Osteocyte (in vitro differentiated cells): Measurements from ENCODE around the gene HADHA. TPM values are rescaled to one million over a fixed set of nuclear protein-coding genes. Genes with fewer than 3 reads are reported as not detected.

Experiments used
- DNase-seq: peaks from one replicate; pipeline ENCODE4 v3.0.0; 2021; ENCODE audit warnings: mixed read lengths; ENCODE audit not compliant: unreplicated experiment; ENCODE audit errors: extremely low spot score
- H3K27ac Mint-ChIP-seq: one replicate; pipeline ENCODE4 v1.8.0; 2021; ENCODE audit warnings: mild to moderate bottlenecking, mixed read lengths; ENCODE audit not compliant: unreplicated experiment
- H3K27me3 Mint-ChIP-seq: one replicate; pipeline ENCODE4 v1.8.0; 2021; ENCODE audit warnings: mixed read lengths; ENCODE audit not compliant: unreplicated experiment
- H3K36me3 Mint-ChIP-seq: one replicate; pipeline ENCODE4 v1.8.0; 2021; ENCODE audit warnings: mixed read lengths; ENCODE audit not compliant: unreplicated experiment
- H3K4me1 Mint-ChIP-seq: one replicate; pipeline ENCODE4 v1.8.0; 2021; ENCODE audit warnings: mixed read lengths; ENCODE audit not compliant: unreplicated experiment
- H3K4me3 Mint-ChIP-seq: one replicate; pipeline ENCODE4 v1.8.0; 2021; ENCODE audit warnings: mild to moderate bottlenecking, moderate library complexity, mixed read lengths; ENCODE audit not compliant: unreplicated experiment
- H3K9me3 Mint-ChIP-seq: one replicate; pipeline ENCODE4 v1.8.0; 2021; ENCODE audit warnings: mixed read lengths; ENCODE audit not compliant: unreplicated experiment
- long read RNA-seq: library from polyadenylated mRNA; unstranded; transcript quantifications from one replicate; pipeline ENCODE4 v2.0.0, GENCODE V29; 2021
- total RNA-seq: library from RNA; stranded (reverse); gene quantifications from 2 replicates; pipeline ENCODE4 v1.2.1, GENCODE V29; 2021
- TF ChIP-seq, protein P1 (sequence below): fragments of 200-600 bp; sonication (generic); IDR thresholded peaks from 2 replicates; pipeline ENCODE4 v1.5.0; 2021; ENCODE audit warnings: antibody characterized with exemption, mild to moderate bottlenecking, moderate library complexity

HADHA gene
- 114 and 124 TPM in 2 replicates for total RNA-seq
- long read RNA-seq, transcript HADHA-204 (19 exons, 2,982 nt) = minor isoform, 16 of 2,182 reads
- long read RNA-seq, transcript HADHA-201 (20 exons, 3,037 nt) = major isoform, 1,992 of 2,182 reads
- long read RNA-seq, transcript HADHA-211 (19 exons, 2,158 nt) = minor isoform, 8 of 2,182 reads
- long read RNA-seq, partial matches to known transcripts = 100 of 2,182 reads
- long read RNA-seq, other reads (novel, unspliced or antisense) = 62 of 2,182 reads

DNA sequence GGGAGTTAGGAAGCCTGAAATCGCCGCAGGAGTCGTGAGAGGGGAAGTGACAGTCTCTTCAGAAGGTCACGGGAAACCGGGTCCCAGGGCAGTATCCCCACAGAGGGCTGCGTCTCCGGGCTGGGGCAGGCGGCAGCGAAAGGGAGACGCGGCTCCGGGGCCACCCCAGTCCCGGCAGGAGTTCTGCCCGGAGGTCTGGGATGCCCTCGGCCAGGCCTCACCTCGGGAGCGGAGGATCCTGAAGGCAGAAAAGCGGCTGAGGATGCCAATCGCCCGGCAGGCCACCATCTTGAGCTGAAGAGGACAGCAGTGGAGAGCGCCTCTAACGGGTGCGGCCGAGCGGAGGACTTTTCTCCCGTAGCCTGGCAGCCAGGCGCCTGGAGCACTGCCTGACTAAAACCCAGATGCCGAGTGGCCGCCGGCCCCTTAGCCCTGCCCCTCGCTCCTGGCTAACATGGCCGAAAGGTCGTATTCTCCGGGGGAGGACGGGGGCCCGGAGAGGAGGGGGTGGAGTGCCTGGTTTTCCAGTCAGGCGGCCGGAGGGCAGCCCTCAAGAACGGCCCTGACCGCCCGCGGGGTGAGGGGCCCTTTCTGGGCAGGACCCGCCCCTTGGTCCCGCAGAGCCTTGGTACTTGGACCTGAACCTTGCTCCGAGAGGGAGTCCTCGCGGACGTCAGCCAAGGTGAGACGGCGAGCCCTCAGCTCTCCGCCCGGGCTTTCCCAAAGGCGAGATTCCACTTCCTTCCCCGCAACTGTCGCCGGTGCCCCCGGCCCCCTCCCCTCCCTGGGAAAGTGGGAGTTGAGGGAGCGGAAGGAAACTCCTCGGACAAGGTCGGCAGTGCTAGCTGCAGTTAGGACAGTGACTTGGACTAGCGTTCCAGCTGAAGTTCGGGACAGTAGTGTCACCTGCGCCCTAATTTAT lies at the start of gene HADHA, which contains the start of gene HADHB:
Gene HADHA, minus strand, starts transcription at position 324 of the 922 bp plus-strand sequence. Its CDS starts 36 bp downstream, at position 288.
Gene HADHB, plus strand, starts transcription at position 631 of the 922 bp plus-strand sequence. CDS start 9,316 bp downstream, outside the sequence.
- TF ChIP-seq, protein P1, sequence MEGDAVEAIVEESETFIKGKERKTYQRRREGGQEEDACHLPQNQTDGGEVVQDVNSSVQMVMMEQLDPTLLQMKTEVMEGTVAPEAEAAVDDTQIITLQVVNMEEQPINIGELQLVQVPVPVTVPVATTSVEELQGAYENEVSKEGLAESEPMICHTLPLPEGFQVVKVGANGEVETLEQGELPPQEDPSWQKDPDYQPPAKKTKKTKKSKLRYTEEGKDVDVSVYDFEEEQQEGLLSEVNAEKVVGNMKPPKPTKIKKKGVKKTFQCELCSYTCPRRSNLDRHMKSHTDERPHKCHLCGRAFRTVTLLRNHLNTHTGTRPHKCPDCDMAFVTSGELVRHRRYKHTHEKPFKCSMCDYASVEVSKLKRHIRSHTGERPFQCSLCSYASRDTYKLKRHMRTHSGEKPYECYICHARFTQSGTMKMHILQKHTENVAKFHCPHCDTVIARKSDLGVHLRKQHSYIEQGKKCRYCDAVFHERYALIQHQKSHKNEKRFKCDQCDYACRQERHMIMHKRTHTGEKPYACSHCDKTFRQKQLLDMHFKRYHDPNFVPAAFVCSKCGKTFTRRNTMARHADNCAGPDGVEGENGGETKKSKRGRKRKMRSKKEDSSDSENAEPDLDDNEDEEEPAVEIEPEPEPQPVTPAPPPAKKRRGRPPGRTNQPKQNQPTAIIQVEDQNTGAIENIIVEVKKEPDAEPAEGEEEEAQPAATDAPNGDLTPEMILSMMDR = peak; percentile 30
- Mint-ChIP-seq H3K27me3 (no peaks in the 10 kb centered on the region), H3K27ac (peak within 1 kb of the TSS; percentile 100), H3K9me3 (no peaks in the 10 kb centered on the region), H3K4me3 (peak within 1 kb of the TSS; percentile 100), H3K4me1 (peaks cover 42% of the 10 kb centered on the region), H3K36me3 (no peaks in the 10 kb centered on the region)
- DNase-seq = peak; percentile 95

DNA sequence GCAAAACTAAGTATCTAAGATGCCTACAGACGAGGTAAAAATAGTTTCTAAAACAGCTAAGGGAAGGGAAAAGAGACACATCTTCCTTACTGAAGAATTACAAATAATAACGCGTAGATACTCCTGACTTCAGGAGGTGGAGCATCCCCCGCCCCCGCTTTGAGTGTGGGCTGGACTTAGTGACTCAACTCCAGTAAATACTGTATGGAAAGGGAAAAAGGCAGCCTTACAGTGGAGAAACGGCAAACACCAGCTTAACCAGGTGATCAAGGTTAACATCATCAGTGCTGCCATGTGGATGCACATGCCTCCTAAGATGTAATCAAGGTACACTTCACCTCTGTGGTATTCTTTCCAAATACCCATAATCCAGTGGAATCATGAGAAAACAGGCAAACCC lies 48.2 kb upstream of the HADHA start:
- no peak overlapping the region for H3K27ac Mint-ChIP-seq
- H3K4me3 Mint-ChIP-seq = no peak overlapping the region
- TF ChIP-seq, protein P1 = no peak
- no peaks in the 10 kb centered on the region for H3K4me1 Mint-ChIP-seq
- no peaks in the 10 kb centered on the region for H3K27me3 Mint-ChIP-seq
- no peaks in the 10 kb centered on the region for H3K9me3 Mint-ChIP-seq
- peaks cover 7% of the 10 kb centered on the region for H3K36me3 Mint-ChIP-seq
- no peak for DNase-seq

DNA sequence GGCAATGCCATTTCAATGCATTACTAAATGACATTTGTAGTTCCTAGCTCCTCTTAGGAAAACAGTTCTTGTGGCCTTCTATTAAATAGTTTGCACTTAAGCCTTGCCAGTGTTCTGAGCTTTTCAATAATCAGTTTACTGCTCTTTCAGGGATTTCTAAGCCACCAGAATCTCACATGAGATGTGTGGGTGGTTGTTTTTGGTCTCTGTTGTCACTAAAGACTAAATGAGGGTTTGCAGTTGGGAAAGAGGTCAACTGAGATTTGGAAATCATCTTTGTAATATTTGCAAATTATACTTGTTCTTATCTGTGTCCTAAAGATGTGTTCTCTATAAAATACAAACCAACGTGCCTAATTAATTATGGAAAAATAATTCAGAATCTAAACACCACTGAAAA lies 45.6 kb upstream of the HADHA start:
- TF ChIP-seq, protein P1 = no peak
- Mint-ChIP-seq H3K27ac (no peak overlapping the region), H3K4me1 (no peaks in the 10 kb centered on the region), H3K27me3 (no peaks in the 10 kb centered on the region), H3K36me3 (peaks cover 16% of the 10 kb centered on the region), H3K9me3 (no peaks in the 10 kb centered on the region), H3K4me3 (no peak overlapping the region)
- no peak for DNase-seq

DNA sequence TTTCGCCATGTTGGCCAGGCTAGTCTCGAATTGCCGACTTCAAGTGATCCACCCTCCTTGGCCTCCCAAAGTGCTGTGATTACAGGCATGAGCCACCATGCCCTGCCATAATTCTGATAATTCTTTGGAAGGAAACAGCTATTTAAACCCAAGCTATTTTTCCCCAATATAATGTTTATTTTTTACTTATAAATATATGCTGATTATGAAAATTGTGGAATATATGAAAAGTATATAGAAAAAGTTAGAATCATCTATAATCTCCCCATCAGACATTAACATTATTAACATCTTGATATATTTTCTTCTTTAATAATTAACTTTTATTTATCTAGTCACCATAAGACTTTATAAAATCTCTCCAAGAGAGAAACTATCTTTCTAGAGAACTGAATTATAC lies 41.5 kb upstream of the HADHA start:
- Mint-ChIP-seq H3K9me3 (no peaks in the 10 kb centered on the region), H3K27ac (no peak overlapping the region), H3K27me3 (no peaks in the 10 kb centered on the region), H3K36me3 (peaks cover 40% of the 10 kb centered on the region), H3K4me1 (no peaks in the 10 kb centered on the region), H3K4me3 (no peak overlapping the region)
- no peak for DNase-seq
- TF ChIP-seq, protein P1 = no peak

DNA sequence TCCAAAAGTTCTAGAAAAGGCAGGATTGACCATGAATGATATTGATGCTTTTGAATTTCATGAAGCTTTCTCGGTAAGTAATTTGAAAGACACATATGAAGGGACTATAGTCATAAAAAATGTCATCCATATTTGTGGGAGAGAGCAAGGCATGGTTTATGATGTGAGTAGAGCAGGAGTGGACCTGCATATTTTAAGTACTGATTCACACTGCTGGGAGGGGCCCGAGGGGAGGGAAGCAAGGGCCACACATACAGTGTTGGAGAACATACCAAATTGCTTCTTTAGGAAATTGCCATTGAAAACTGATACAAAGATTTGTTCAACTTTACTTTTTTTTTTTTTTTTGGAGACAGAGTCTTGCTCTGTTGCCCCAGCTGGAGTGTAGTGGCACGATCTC lies 39.7 kb upstream of the HADHA start:
- Mint-ChIP-seq H3K36me3 (peaks cover 42% of the 10 kb centered on the region), H3K27me3 (no peaks in the 10 kb centered on the region), H3K4me3 (no peak overlapping the region), H3K27ac (no peak overlapping the region), H3K4me1 (no peaks in the 10 kb centered on the region), H3K9me3 (no peaks in the 10 kb centered on the region)
- DNase-seq = no peak
- TF ChIP-seq, protein P1 = no peak
